MM.1S (cell line): Measurements from ENCODE around the gene NOXO1.

Source experiments
- DNase-seq: peaks from one replicate; pipeline ENCODE4 v3.0.0-alpha.2; 2015
- H2AFZ ChIP-seq: fragments of 300-600 bp; sonication (generic); 2 replicates; pipeline ENCODE4 v1.6.0; 2016; ENCODE audit warnings: antibody characterized with exemption, low read length
- H3F3A ChIP-seq: fragments of 300-600 bp; sonication (generic); 2 replicates; pipeline ENCODE4 v1.6.1; 2016; ENCODE audit warnings: mild to moderate bottlenecking, antibody characterized with exemption, low read length, moderate library complexity, mixed read lengths; ENCODE audit not compliant: insufficient read depth
- H3K27ac ChIP-seq: fragments of 300-600 bp; sonication (generic); 2 replicates; pipeline ENCODE4 v1.5.1; 2016; ENCODE audit warnings: mild to moderate bottlenecking, low read length
- H3K27me3 ChIP-seq: fragments of 300-600 bp; sonication (generic); replicated peaks from 2 replicates; pipeline ENCODE4 v1.6.0; 2016; ENCODE audit warnings: low read length; ENCODE audit not compliant: insufficient read depth
- H3K36me3 ChIP-seq: fragments of 300-600 bp; sonication (generic); replicated peaks from 2 replicates; pipeline ENCODE4 v1.6.1; 2016; ENCODE audit warnings: mild to moderate bottlenecking, low read length, mixed read lengths; ENCODE audit not compliant: insufficient read depth
- H3K4me1 ChIP-seq: fragments of 300-600 bp; sonication (generic); 2 replicates; pipeline ENCODE4 v1.6.1; 2016; ENCODE audit warnings: low read length, mixed read lengths
- H3K4me2 ChIP-seq: fragments of 300-600 bp; sonication (generic); 2 replicates; pipeline ENCODE4 v1.6.0; 2016; ENCODE audit warnings: low read depth, low read length
- H3K4me3 ChIP-seq: fragments of 300-600 bp; sonication (generic); 2 replicates; pipeline ENCODE4 v1.5.1; 2016; ENCODE audit warnings: low read length, mixed read lengths
- H3K79me2 ChIP-seq: fragments of 300-600 bp; sonication (generic); 2 replicates; pipeline ENCODE4 v1.6.1; 2016; ENCODE audit warnings: mixed run types, low read length, mixed read lengths
- H3K9ac ChIP-seq: fragments of 300-600 bp; sonication (generic); 2 replicates; pipeline ENCODE4 v1.6.1; 2016; ENCODE audit warnings: low read length, mixed read lengths
- H3K9me2 ChIP-seq: fragments of 300-600 bp; sonication (generic); replicated peaks from 2 replicates; pipeline ENCODE4 v1.6.1; 2016; ENCODE audit warnings: mild to moderate bottlenecking, low read length, mixed read lengths; ENCODE audit not compliant: insufficient read depth
- H3K9me3 ChIP-seq: fragments of 300-600 bp; sonication (generic); replicated peaks from 2 replicates; pipeline ENCODE4 v1.6.1; 2016; ENCODE audit warnings: mild to moderate bottlenecking, low read length, mixed read lengths; ENCODE audit not compliant: insufficient read depth
- H4K20me1 ChIP-seq: fragments of 300-600 bp; sonication (generic); 2 replicates; pipeline ENCODE4 v1.6.1; 2016; ENCODE audit warnings: mild to moderate bottlenecking, low read length, moderate library complexity, mixed read lengths; ENCODE audit not compliant: insufficient read depth
- EZH2 ChIP-seq: fragments of 300-600 bp; sonication (generic); optimal IDR thresholded peaks from 2 replicates; pipeline ENCODE3; 2017; ENCODE audit warnings: low read depth, mild to moderate bottlenecking, antibody characterized with exemption, low read length, mixed read lengths
- EZH2phosphoT487 ChIP-seq: fragments of 300-600 bp; sonication (generic); IDR thresholded peaks from 2 replicates; pipeline ENCODE4 v1.6.1; 2018; ENCODE audit warnings: antibody characterized with exemption, low read length
- TF ChIP-seq, protein P1 (sequence below): fragments of 300-600 bp; sonication (generic); IDR thresholded peaks from 2 replicates; pipeline ENCODE4 v1.5.1; 2016; ENCODE audit warnings: antibody characterized with exemption, low read length, mixed read lengths

NOXO1 gene

DNA sequence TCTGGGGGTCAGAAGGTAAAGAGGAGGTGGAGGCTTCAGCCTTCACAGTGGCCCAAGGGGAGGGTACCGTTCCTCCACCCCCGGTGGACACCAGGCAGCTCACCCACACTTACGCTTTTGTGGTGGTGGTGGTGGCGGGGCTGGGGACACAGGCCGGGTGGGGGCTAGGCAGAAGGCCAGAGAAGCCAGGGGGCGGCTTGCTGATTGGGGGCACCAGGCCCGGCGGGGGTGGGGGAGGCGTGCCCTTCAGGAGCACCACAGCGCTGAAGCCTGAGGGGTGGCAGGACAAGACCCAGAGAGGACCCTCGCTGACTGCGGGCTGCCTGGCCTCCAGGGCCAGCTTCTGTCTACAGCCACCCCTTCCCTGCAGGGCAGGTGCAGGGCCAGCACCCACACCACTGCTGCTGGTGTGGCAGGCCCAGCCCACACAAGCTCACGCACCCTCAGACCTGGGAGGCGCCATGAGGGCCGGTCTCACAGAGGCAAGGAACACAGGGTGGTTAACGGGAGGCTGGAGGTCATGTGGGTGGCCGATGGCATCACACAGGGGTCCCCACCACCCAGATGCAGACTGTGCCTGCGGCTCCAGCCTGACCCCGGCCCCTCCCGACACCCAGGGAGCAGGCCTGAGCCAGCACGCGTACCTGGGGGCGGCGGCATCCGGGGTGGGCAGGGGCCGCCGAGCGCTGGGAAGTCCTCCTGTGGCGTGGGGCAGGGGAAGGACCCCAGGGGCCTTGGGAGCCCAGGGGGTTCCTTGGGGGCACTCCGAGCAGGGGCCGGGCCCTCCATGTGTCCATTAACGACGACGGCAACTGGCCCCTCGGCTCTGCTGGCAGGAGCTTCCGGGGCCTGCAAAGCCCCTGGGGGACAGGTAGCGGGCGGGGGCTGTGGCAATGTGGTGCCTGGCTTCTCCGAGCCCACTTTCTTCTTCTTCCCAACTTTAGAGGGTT lies 17.9 kb upstream of the NOXO1 start:
- Histone ChIP-seq H3K27me3 (no peaks in the 10 kb centered on the region), H3F3A (peaks cover under 1% of the 10 kb centered on the region; the same call in 1 of the 2 replicates), H3K4me1 (no peaks in the 10 kb centered on the region), H3K9ac (no peak overlapping the region), H3K4me2 (no peak overlapping the region), H2AFZ (no peak overlapping the region), H3K36me3 (no peaks in the 10 kb centered on the region), H4K20me1 (no peaks in the 10 kb centered on the region), H3K4me3 (no peak overlapping the region), H3K9me3 (no peaks in the 10 kb centered on the region), H3K27ac (no peak overlapping the region), H3K9me2 (no peaks in the 10 kb centered on the region), H3K79me2 (peaks cover 14% of the 10 kb centered on the region)
- no peak for TF ChIP-seq EZH2phosphoT487
- TF ChIP-seq EZH2 = no peak
- TF ChIP-seq, protein P1, sequence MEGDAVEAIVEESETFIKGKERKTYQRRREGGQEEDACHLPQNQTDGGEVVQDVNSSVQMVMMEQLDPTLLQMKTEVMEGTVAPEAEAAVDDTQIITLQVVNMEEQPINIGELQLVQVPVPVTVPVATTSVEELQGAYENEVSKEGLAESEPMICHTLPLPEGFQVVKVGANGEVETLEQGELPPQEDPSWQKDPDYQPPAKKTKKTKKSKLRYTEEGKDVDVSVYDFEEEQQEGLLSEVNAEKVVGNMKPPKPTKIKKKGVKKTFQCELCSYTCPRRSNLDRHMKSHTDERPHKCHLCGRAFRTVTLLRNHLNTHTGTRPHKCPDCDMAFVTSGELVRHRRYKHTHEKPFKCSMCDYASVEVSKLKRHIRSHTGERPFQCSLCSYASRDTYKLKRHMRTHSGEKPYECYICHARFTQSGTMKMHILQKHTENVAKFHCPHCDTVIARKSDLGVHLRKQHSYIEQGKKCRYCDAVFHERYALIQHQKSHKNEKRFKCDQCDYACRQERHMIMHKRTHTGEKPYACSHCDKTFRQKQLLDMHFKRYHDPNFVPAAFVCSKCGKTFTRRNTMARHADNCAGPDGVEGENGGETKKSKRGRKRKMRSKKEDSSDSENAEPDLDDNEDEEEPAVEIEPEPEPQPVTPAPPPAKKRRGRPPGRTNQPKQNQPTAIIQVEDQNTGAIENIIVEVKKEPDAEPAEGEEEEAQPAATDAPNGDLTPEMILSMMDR = no peak
- no peak for DNase-seq

DNA sequence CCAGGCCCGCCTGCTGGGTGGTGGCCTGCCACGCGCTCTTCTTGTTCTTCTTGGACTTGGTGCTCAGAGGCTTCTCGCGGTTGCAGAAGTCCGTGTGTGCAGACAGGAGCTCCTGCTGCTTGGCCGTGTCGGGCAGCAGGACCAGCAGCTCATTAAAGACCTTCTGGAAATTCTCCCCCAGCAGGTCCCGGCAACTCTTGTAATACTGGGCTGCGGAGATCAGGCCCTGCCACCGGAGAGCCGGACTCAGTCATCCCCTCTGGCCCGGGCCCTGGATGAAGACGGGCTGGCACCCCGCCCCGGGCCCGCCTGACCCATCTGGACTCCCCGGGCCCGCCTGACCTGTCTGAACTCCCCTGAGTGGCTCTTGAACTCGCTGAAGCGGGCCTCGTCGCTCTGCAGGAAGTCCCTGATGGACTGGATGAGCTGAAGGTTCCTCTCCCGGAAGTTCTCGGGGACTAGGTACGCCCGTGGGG lies 17.1 kb upstream of the NOXO1 start:
- H3K9ac ChIP-seq = no peak overlapping the region
- H3K79me2 ChIP-seq = peaks cover 7% of the 10 kb centered on the region
- no peak overlapping the region for H3K4me3 ChIP-seq
- H3F3A ChIP-seq = peaks cover 7% of the 10 kb centered on the region; the same call in 1 of the 2 replicates
- TF ChIP-seq, protein P1 = no peak
- TF ChIP-seq EZH2 = no peak
- no peak for TF ChIP-seq EZH2phosphoT487
- H3K4me1 ChIP-seq = no peaks in the 10 kb centered on the region
- H3K27me3 ChIP-seq = no peaks in the 10 kb centered on the region
- H3K27ac ChIP-seq = no peak overlapping the region
- H2AFZ ChIP-seq = no peak overlapping the region
- no peak for DNase-seq
- no peaks in the 10 kb centered on the region for H3K36me3 ChIP-seq
- no peaks in the 10 kb centered on the region for H4K20me1 ChIP-seq
- no peaks in the 10 kb centered on the region for H3K9me3 ChIP-seq
- H3K4me2 ChIP-seq = no peak overlapping the region
- H3K9me2 ChIP-seq = no peaks in the 10 kb centered on the region

DNA sequence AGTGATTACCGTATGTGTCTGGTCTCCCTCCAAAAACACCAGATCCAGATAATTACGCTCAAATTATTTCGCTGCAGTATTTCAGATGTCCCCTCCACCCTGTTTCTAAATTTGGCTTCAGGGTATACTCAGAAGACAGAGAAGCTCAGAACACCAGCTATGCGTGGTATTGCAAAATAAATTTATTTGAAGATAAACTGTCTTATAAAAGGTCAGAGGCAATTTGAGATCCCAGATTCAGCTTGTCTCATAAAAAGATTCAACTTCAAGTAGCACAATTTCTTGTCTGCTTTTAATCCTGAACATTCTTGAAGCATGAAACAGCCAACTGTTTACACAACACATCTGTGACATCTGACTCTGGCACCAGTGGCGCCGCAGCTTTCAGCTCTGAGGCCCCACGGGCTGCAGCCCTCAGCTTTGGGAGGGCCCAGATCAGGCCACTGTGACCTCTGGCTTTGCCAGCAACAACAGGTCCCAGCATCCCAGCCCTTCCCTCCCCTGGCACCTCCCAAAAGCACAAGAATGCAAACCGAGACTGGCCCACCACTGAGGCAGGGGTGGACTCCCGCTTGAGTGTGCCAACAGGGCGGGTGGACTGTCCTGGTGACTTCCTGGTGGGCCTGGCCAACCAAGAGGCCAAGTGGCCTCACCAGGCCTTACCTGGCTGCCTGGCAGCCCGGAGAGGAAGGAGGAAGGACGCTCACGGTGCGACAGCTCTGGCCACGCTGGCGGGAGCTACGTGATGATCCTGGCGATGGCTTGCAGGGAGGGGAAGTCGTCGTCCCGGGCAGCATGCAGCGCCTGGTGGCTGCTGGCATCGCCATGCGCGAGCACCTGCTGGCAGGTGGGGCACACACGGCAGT lies 16.5 kb upstream of the NOXO1 start:
- Histone ChIP-seq H3K27me3 (no peaks in the 10 kb centered on the region), H3K4me2 (no peak overlapping the region), H3K4me3 (no peak overlapping the region), H3K36me3 (no peaks in the 10 kb centered on the region), H3K9me2 (no peaks in the 10 kb centered on the region), H3F3A (peaks cover 8% of the 10 kb centered on the region; the same call in 1 of the 2 replicates), H4K20me1 (no peaks in the 10 kb centered on the region), H3K9ac (no peak overlapping the region), H2AFZ (no peak overlapping the region), H3K4me1 (no peaks in the 10 kb centered on the region), H3K9me3 (no peaks in the 10 kb centered on the region), H3K79me2 (peaks cover under 1% of the 10 kb centered on the region; the same call in 1 of the 2 replicates), H3K27ac (no peak overlapping the region)
- TF ChIP-seq, protein P1 = no peak
- TF ChIP-seq EZH2 (no peak), EZH2phosphoT487 (no peak)
- no peak for DNase-seq
